Activated CD4-positive, alpha-beta T cell treated with anti-CD3 and anti-CD28 coated beads, Interleukin-2, amount 50 U/mL, for 16 hours (primary cell): ENCODE data around the gene SIAH1.
"Not testable (repeated sequence)": the region's sequence is repeated elsewhere in the genome, so short reads cannot be mapped to it uniquely, and the experiment has no call there.

Source experiments
- DNase-seq: peaks from one replicate; pipeline ENCODE4 v3.0.0-alpha.2; 2020

The SIAH1 gene

GRCh38 chr16:48326915-48327314 lies 58.3 kb downstream of the SIAH1 start:
- DNase-seq, result no peak

- no peak for DNase-seq
Measured at GRCh38 chr16:48323783-48324775, 61.1 kb downstream of the SIAH1 start.

GRCh38 chr16:48321317-48322036 lies 63.7 kb downstream of the SIAH1 start:
- DNase-seq, result no peak

- DNase-seq, result peak; percentile 41
Measured at GRCh38 chr16:48318630-48319029, 66.6 kb downstream of the SIAH1 start.

GRCh38 chr16:48317614-48318315 lies 67.4 kb downstream of the SIAH1 start:
- DNase-seq, result peak; percentile 55

- DNase-seq, result no peak
Measured at GRCh38 chr16:48317026-48317425, 68.2 kb downstream of the SIAH1 start.

- not testable (repeated sequence) for DNase-seq
Measured at GRCh38 chr16:48313905-48314304, 71.3 kb downstream of the SIAH1 start.

GRCh38 chr16:48310908-48311641 lies 74.1 kb downstream of the SIAH1 start:
- DNase-seq, result no peak
